ENCODE measurements around the gene SYAP1. TPM values are rescaled to one million over a fixed set of nuclear protein-coding genes. Genes with fewer than 3 reads are reported as not detected.

SYAP1 gene
- total and polyA plus RNA-seq, 4 donors = 9.6 to 29.0 (median 21.3) TPM

DNA sequence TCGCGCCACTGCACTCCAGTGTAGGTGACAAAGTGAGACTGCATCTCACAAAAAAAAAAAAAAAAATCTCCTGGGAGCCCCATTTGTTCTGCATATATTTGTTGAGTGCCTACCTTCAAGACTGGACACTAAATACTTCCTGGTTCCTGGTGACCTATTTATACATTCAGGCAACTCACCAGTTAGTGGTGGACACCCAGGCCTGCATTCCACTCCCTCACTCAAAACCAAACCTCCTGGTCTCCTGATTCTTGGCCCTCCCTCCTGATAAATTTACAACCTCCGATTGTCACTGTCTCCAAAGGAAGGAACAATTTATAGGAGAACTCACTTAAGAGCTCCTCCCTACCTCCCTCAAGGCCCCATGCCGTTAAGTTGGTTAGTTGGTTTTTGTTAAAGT, 3.1 kb downstream of the SYAP1 start (continued):
- TF ChIP-seq, protein P1, sequence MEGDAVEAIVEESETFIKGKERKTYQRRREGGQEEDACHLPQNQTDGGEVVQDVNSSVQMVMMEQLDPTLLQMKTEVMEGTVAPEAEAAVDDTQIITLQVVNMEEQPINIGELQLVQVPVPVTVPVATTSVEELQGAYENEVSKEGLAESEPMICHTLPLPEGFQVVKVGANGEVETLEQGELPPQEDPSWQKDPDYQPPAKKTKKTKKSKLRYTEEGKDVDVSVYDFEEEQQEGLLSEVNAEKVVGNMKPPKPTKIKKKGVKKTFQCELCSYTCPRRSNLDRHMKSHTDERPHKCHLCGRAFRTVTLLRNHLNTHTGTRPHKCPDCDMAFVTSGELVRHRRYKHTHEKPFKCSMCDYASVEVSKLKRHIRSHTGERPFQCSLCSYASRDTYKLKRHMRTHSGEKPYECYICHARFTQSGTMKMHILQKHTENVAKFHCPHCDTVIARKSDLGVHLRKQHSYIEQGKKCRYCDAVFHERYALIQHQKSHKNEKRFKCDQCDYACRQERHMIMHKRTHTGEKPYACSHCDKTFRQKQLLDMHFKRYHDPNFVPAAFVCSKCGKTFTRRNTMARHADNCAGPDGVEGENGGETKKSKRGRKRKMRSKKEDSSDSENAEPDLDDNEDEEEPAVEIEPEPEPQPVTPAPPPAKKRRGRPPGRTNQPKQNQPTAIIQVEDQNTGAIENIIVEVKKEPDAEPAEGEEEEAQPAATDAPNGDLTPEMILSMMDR (IDR thresholded peaks at IDR 0.05; ENCODE audit: low read depth, low read length, missing input control) = no peak
- TF ChIP-seq RXRA (IDR thresholded peaks at IDR 0.05) = no peak
- TF ChIP-seq RAD21 (IDR thresholded peaks at IDR 0.05) = no peak
- TF ChIP-seq, protein P2, sequence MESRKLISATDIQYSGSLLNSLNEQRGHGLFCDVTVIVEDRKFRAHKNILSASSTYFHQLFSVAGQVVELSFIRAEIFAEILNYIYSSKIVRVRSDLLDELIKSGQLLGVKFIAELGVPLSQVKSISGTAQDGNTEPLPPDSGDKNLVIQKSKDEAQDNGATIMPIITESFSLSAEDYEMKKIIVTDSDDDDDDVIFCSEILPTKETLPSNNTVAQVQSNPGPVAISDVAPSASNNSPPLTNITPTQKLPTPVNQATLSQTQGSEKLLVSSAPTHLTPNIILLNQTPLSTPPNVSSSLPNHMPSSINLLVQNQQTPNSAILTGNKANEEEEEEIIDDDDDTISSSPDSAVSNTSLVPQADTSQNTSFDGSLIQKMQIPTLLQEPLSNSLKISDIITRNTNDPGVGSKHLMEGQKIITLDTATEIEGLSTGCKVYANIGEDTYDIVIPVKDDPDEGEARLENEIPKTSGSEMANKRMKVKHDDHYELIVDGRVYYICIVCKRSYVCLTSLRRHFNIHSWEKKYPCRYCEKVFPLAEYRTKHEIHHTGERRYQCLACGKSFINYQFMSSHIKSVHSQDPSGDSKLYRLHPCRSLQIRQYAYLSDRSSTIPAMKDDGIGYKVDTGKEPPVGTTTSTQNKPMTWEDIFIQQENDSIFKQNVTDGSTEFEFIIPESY (IDR thresholded peaks at IDR 0.05) = no peak
- TF ChIP-seq YY1 (IDR thresholded peaks at IDR 0.05) = no peak
- TF ChIP-seq GABPA (IDR thresholded peaks at IDR 0.05 in 1 of 2, conservative IDR thresholded peaks at IDR 0.05 in 1 of 2) = no peak
- TF ChIP-seq HNF4A (conservative IDR thresholded peaks at IDR 0.05) = no peak
- TF ChIP-seq, protein P3, sequence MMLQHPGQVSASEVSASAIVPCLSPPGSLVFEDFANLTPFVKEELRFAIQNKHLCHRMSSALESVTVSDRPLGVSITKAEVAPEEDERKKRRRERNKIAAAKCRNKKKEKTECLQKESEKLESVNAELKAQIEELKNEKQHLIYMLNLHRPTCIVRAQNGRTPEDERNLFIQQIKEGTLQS (IDR thresholded peaks at IDR 0.05) = no peak

DNA sequence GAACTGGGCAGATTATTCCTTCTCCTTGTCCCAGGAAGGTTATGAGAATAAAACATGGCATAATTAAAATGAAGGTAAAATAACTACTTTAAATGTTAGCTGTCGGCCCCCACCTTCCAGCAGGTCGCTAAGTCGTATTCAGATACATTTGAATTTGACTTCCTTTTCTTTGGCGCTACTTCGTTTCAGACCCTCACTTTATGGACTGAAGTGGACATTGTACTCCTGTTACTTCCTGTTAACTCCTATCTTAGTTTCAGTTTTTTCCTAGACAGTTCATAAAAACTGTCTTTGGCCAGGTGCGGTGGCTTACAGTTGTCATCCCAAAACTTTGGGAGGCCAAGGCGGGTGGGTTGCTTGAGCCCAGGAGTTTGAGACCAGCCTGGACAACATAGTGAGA, 5.7 kb downstream of the SYAP1 start:
- TF ChIP-seq, protein P1 (IDR thresholded peaks at IDR 0.05; ENCODE audit: low read depth, low read length, missing input control) = no peak
- TF ChIP-seq TAF1 (conservative IDR thresholded peaks at IDR 0.05) (no peak), FOXA1 (IDR thresholded peaks at IDR 0.05) (no peak), FOXA2 (IDR thresholded peaks at IDR 0.05) (no peak), HNF4A (conservative IDR thresholded peaks at IDR 0.05) (no peak), SP1 (IDR thresholded peaks at IDR 0.05) (no peak)
- TF ChIP-seq, protein P4, sequence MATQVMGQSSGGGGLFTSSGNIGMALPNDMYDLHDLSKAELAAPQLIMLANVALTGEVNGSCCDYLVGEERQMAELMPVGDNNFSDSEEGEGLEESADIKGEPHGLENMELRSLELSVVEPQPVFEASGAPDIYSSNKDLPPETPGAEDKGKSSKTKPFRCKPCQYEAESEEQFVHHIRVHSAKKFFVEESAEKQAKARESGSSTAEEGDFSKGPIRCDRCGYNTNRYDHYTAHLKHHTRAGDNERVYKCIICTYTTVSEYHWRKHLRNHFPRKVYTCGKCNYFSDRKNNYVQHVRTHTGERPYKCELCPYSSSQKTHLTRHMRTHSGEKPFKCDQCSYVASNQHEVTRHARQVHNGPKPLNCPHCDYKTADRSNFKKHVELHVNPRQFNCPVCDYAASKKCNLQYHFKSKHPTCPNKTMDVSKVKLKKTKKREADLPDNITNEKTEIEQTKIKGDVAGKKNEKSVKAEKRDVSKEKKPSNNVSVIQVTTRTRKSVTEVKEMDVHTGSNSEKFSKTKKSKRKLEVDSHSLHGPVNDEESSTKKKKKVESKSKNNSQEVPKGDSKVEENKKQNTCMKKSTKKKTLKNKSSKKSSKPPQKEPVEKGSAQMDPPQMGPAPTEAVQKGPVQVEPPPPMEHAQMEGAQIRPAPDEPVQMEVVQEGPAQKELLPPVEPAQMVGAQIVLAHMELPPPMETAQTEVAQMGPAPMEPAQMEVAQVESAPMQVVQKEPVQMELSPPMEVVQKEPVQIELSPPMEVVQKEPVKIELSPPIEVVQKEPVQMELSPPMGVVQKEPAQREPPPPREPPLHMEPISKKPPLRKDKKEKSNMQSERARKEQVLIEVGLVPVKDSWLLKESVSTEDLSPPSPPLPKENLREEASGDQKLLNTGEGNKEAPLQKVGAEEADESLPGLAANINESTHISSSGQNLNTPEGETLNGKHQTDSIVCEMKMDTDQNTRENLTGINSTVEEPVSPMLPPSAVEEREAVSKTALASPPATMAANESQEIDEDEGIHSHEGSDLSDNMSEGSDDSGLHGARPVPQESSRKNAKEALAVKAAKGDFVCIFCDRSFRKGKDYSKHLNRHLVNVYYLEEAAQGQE (IDR thresholded peaks at IDR 0.05) = no peak
- TF ChIP-seq, protein P3 (IDR thresholded peaks at IDR 0.05) = no peak
- Histone ChIP-seq H3K9ac (ENCODE audit: low read depth in 1 of 2, low read length in 2 of 2) (no peak overlapping the region), H3K4me1 (ENCODE audit: control insufficient read depth in 4 of 4, insufficient read depth in 4 of 4, low read length in 3 of 4) (peaks cover 6 to 24% (median 14%) of the 10 kb centered on the region in 4 donors), H3K9me3 (ENCODE audit: control insufficient read depth in 4 of 4, low read length in 3 of 4) (no peaks in the 10 kb centered on the region), H3K27me3 (ENCODE audit: control insufficient read depth in 4 of 4, insufficient read depth in 4 of 4, low read length in 3 of 4) (no peaks in the 10 kb centered on the region), H3K36me3 (ENCODE audit: control insufficient read depth in 4 of 4, insufficient read depth in 3 of 4, low read depth in 1 of 4, low read length in 3 of 4) (peaks cover 0 to 2% (median 0%) of the 10 kb centered on the region in 4 donors), H3K27ac (ENCODE audit: low read depth in 1 of 2, low read length in 2 of 2) (peak overlapping the region in 1 of 2 donors; percentile 37), H3K4me3 (ENCODE audit: low read depth in 1 of 3, low read length in 3 of 3) (no peak overlapping the region)
- no peak for DNase-seq (ENCODE audit: low spot score)
- WGBS = 64% methylated on average over 7 of the region's 7 CpGs

Data from liver (tissue), 9 donors.